Pons (tissue), 1 donor: ENCODE measurements around the gene GDF15.
"Not testable (repeated sequence)": the region's sequence is repeated elsewhere in the genome, so short reads cannot be mapped to it uniquely, and the experiment has no call there.

Experiments
- DNase-seq: peaks from one replicate; pipeline ENCODE4 v3.0.0-alpha.2; 2016; ENCODE audit warnings: low spot score

GDF15 gene

GRCh38 chr19:18392417-18392816 lies 6.5 kb downstream of the GDF15 start:
- no peak for DNase-seq

GRCh38 chr19:18392926-18393325 lies 7.0 kb downstream of the GDF15 start:
- no peak for DNase-seq

GRCh38 chr19:18393836-18394235 lies 7.9 kb downstream of the GDF15 start:
- no peak for DNase-seq

DNA sequence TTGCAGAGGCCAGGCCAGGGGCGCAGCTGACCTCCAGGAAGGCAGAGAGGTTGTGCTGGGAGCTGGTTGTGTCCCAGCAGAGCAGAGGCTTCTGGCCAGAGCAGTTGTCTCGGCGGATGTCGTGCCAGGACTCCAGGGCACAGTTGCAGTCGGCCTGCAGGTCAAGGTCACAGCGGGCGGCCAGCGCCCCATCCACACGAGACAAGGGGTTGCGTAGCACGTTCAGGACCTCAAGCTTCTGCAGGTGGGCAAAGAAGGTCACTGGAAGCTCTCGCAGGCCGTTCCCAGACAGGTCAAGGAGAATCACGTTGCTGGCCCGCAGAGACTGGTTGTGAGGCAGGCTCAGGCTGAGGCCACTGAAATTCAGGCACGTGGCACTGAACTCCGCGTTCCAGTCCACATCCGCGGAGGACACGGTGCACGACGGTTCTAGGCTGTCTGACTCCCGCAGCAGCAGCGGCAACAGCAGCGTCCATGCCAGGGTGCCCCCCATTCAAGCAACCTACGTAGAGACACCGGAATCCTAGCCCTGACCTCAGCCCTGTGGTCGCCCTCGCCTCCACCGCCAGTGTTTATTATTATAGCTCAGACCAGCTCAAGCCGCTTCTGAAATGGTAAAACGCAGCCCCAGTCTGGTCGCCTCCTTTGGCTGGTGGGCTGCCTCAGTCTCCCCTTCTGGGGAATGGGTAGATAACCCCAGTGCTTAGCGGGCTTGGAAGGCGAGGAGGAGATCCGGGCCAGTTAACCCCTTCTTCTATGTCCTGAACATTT lies 10.7 kb downstream of the GDF15 start:
- DNase-seq, result no peak

DNA sequence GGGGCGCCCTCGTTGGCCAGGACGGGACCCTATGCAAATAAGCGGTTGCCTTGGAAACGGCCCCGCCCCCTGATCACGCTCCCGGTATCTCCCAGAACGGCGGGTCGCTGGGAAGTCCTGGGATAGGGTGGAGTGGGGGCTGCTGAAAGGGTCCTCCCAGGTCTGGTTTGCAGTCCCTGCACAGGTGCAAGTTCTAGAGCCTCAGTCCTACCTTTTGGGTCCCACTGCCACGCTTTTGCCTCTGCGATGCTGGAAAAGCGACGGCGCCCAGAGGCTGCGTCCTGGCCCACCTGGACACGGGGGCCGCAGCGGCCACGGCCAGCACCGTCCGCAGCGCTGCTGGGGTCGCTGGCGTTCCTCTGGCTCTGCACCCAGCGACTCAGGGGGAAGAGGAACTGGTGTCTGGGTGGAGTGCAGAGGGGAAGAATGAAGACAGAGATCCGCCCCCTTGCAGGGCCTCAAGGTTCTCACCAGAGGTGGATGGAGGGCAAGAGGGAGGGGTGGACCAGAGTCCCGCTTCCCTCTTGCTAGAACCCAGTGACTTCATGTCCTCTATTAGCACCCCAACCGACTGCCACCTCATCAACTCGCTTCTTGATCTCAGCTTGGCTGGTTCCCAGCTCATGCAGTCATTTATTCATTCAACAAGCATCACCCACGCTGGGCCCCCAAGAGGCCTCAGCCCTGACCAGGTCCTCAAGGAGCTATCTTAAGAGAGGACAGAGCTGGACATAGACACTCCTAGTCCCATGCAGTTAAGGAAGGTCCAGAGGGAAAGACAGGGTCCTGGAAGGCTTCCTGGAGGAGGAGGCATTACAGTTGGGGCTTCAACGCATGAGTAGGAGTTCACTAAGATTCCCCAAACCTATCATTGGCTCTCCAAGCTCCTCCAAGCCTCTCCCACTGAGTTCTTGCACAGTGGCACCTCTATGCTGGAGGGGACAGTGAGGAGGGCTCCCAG lies 11.6 kb downstream of the GDF15 start, which contains the start of gene LRRC25:
Gene LRRC25 (minus strand): TSS at position 381 of the 961 bp plus-strand sequence. CDS start 659 bp downstream, outside the sequence.
- DNase-seq, result peak; percentile 60

DNA sequence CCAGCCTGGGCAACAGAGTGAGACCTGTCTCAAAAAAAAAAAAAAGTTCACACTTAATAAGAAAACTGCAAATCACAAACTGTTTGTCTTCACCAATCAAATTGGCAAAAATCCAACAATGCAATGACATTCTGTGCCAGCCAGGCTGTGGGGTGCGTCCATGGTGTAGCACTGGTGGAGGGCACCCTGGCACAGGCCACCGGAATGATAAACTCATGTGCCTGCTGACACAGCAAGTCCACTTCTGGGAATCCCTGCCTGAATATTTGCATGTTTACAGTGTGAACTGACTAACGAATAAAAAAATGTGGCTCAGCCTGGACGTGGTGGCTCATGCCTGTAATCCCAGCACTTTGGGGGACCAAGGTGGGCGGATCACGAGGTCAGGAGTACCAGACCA lies 13.1 kb downstream of the GDF15 start:
- DNase-seq, result no peak

DNA sequence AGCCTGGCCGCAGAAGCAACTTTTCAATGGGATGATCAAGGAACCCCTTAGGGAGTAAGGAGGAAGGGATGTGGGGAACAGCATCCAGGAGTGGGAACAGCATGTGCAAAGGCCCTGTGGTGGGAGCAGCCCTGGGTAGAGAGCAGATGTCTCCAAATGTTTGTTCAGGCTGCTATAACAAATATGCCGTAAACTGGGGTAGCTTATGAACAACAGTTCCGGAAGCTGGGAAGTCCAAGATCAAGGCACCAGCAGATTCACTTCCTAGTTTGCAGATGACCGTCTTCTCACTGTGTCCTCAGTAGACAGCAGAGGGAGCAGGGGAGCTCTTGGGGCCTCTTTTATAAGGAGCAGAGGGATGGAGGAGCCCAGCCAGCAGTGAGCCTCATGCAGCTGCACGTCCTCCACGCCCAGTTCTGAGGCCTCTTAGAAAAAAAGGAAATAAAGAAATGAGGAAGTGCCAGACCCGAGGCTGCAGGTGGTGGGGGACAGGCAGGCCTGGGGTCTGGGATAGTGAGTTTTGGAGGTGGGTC lies 15.7 kb downstream of the GDF15 start:
- peak; percentile 74 for DNase-seq

DNA sequence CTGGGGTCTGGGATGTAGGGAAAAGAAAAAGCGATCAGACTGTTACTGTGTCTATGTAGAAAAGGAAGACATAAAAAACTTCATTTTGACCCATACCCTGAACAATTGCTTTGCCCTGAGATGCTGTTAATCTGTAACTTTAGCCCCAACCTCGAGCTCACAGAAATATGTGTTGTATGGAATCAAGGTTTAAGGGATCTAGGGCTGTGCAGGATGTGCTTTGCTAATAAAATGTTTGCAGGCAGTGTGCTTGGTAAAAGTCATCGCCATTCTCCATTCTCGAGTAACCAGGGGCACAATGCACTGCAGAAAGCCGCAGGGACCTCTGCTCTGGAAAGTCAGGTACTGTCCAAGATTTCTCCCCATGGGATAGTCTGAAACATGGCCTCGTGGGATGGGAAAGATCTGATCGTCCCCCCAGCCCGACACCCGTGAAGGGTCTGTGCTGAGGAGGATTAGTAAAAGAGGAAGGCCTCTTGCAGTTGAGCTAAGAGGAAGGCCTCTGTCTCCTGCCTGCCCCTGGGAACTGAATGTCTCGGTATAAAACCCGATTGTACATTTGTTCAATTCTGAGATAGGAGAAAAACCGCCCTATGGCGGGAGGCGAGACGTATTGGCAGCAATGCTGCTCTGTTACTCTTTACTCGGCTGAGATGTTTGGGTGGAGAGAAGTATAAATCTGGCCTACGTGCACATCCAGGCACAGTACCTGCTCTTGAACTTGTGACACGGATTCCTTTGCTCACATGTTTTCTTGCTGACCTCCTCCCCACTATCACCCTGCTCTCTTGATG lies 16.7 kb downstream of the GDF15 start:
- DNase-seq, result not testable (repeated sequence)

GRCh38 chr19:18405754-18406153 lies 19.8 kb downstream of the GDF15 start:
- DNase-seq, result not testable (repeated sequence)

DNA sequence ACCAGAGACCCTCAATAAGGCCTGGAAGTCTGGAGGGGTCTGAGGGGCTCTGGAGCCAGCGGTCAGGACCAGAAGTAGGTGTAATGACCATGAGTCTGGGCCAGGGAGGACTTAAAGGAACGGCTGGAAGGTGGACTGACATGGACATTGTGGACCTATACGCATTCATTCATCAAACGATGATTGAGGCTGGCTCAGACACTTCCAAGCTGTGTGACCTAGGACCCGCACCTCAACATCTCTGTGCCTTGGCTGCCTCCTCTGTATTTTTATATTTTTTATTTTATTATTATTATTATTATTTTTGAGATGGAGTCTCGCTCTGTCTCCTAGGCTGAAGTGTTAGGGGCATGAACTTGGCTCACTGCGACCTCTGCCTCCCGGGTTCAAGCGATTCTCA lies 20.8 kb downstream of the GDF15 start:
- DNase-seq, result no peak

DNA sequence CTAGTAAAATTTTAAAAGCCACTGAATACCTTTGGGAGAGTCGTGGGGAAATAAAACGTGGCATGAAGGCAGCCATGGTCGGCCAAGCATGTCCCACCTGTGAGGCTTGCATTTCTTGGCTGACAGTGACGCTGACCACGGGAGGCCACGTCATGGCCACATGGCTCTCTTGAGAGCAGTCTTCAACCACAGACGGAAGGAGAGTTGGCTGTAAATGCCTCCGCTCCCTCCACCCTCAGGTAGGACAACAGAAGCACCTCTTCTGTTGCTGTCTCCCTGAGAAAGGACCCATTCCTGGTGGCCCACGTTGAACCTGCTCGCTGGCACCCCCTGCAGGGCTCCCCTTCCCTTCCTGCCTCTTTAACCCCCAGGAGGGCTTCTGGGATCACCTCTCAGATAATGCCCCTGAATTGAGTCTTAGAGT lies 22.1 kb downstream of the GDF15 start:
- no peak for DNase-seq

DNA sequence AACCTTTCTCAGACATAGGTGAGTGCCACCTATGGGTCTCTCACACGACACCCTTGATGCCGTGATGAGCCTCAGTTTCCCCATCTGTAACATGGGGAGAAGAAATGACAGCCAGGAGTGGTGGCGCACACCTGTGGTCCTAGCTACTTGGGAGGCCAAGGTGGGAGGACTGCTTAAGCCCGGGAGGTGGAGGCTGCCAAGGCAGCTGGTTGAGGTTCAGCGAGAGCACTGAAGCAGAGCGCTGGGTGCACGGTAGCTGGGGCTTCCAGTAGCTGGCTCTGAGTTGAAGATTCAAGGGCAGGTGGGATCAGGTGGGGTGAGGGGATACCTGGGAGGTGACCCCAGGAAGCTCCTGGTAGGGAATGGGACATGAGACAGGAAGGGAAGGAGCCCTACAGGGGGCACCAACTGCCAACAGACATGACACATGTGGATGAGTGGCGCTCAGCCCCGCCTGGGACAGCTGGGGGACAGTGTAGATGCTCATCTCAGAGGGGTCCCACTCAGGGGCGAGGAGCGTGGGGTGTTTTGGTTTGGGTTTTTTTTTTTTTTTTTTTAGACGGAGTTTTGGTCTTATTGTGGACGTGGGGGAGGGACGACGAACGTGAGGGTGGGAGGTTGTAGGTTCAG lies 26.8 kb downstream of the GDF15 start:
- DNase-seq, result no peak

DNA sequence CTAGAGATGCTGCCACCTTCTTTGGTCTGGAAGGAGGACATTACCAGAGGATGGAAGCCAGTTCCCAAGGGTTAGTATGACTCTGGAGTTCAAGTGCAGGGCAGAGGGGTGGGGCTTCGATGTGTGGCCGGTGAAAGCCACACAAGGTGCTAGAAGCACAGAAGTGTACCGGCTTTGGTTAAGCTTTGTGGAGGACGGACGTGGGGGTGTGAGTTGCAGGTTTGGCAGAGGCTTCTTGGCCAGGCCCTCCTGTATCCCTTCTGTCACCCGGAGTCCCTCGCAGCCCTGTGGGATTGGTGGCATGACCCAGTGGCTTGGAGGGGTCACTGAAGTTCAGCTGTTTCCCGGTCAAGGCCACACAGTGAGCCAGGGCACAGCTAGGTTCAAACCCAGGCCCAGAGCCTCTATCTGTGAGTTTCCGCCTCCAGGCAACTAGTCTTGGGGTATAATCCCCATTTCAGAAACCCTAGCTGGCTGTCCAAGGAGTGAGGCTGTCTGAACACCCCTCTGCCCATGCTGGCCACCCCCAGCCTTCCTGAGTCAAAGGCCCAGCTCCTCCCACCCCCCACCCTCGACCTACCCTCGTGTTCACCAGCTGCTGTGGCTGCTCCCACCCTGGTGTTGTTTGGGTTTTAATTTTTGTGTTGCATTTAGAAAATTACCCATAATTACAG lies 28.7 kb downstream of the GDF15 start:
- no peak for DNase-seq

GRCh38 chr19:18415178-18415867 lies 29.4 kb downstream of the GDF15 start:
- peak; percentile 64 for DNase-seq

DNA sequence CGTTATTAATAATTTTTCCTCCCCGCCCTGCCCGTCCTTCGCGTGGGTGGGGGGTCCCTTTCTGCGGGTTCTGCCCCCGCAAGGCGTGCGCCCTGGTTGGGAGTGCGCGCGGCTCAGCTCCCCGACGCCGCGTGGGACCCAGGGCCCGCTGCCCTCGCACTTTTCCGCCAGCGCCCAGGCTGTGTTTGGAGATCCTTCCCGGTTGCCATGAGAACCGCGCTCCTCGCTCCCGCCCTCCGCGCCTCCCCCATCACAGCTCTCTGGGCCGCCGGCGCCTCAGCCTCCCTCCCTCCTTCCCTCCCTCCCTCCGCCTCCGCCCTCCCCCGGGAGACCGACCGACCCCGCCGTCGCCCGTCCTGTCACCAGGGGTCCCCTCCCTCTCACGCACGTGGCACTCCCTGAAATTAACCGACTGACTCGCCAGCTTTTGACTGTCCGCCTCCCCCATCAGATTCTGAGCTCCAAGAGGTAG lies 30.9 kb downstream of the GDF15 start:
- no peak for DNase-seq

- DNase-seq, result no peak
Observed at GRCh38 chr19:18417250-18418028, 31.5 kb downstream of the GDF15 start.

DNA sequence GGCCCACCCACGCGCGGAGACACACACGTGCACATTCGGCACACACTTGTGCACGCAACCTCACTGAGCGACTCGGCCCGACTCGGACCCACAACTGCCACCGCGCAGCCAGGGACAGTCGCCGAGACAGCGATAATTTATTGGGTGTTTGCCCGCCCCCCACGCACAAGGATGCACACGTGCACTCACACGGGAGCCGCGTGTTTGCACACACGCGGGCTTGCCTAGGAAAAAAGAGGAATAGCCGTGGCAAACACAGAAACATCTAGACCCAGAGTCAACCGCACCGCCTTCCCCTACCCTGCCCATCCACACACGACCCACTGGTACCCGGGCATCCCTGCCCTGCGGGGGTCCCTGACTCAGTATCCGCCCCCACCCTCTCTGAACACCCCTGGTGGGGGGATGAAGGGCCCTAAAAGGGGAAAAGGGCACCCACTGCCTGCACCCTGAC lies 32.1 kb downstream of the GDF15 start:
- no peak for DNase-seq

- DNase-seq, result no peak
Observed at GRCh38 chr19:18418483-18419194, 32.7 kb downstream of the GDF15 start.
